GM21576 (cell line): ENCODE measurements around the gene SACM1L.
"Not testable (repeated sequence)": the region's sequence is repeated elsewhere in the genome, so short reads cannot be mapped to it uniquely, and the experiment has no call there.

ENCODE experiments used
- ATAC-seq: cut with Tn5 transposase; IDR thresholded peaks from one replicate; pipeline ENCODE4 v1.9.1; 2021; ENCODE audit warnings: mild to moderate bottlenecking, moderate library complexity; ENCODE audit not compliant: unreplicated experiment

Gene SACM1L

GRCh38 chr3:45739991-45740390 lies 50.8 kb downstream of the SACM1L start:
- ATAC-seq, result no peak

DNA sequence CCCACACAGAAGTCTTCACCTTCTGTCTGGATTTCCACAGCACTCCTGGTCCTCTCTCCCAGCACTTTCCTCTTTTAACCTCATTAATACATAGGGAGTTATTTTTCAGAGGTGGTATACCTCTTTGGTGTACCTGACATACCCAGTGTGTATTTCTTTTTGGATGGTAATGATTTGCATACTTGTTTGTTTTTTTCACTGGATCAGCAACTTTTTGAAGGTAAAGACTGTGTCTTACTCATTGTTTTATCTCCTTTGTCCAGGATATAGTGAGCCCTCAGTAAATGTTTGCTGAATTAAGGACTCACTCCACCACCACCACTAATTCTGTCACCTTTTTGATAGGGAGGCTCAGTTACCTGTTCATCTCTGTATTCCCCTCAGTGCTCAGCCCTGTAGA lies 52.1 kb downstream of the SACM1L start:
- ATAC-seq, result no peak

GRCh38 chr3:45741742-45742460 lies 52.7 kb downstream of the SACM1L start:
- ATAC-seq, result no peak

GRCh38 chr3:45742461-45743089 lies 53.4 kb downstream of the SACM1L start:
- ATAC-seq, result no peak

GRCh38 chr3:45746165-45746776 lies 57.1 kb downstream of the SACM1L start:
- ATAC-seq, result no peak

DNA sequence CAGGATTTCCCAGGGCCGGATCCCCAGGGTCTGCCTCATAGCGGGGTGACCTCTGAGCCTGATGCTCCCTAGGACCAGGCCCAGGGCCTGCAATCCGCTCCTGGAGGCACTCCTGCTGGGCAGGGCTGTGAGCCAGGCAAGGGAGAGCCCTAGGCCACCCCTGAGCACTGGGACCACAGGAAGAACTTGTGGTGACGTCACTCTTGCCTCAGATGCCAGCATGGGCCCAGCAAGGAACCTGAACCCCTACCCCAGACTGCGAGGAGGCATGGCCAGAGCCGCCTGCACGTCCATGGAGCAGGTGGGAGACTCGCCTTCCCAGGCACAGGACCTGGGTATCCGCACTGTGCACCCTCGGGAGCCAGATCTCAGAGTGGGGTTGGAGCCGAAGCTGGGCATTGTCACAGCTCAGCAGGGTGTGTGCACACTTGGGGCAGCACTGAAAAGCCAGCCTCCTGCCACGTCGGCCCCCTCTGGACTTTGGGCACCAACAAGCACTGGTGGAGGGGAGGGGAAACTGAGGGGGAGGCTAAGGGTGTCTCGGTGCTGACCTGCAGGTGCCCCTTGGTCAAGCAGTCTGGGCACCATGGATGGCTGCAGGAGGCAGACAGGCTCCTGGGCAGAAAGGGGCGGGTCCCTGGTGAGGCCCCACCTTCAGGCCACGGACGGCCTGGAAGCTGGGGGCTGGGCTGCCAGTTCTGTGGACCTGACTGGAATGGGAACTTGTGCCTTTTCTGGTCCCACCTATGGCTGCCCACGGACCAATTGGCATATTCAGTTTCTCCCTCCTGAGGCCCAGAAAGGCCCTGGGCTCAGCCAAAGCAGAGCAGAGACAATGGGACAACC lies 57.8 kb downstream of the SACM1L start:
- ATAC-seq, result no peak

- no peak for ATAC-seq
These were observed 58.9 kb downstream of the SACM1L start for GRCh38 chr3:45748068-45748467.

DNA sequence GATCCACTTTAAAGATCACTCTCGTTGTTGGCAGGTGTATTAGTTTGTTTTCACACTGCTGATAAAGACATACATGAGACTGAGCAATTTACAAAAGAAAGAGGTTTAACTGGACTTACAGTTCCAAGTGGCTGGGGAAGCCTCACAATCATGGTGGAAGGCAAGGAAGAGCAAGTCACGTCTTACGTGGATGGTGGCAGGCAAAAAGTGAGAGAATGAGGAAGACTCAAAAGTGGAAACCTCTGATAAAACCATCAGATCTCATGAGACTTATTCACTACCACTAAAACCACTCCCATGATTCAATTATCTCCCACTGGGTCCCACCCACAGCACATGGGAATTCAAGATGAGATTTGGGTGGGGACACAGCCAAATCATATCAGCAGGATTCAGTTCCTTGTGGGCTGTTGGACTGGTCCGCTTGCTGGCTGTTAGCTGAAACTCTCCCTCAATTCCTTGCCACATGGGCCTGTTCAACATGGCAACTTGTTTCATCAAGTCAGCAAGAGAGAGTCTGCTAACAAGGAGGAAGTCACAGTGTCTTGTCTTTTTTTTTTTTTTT lies 59.9 kb downstream of the SACM1L start:
- ATAC-seq, result not testable (repeated sequence)

GRCh38 chr3:45749880-45750279 lies 60.7 kb downstream of the SACM1L start:
- no peak for ATAC-seq

DNA sequence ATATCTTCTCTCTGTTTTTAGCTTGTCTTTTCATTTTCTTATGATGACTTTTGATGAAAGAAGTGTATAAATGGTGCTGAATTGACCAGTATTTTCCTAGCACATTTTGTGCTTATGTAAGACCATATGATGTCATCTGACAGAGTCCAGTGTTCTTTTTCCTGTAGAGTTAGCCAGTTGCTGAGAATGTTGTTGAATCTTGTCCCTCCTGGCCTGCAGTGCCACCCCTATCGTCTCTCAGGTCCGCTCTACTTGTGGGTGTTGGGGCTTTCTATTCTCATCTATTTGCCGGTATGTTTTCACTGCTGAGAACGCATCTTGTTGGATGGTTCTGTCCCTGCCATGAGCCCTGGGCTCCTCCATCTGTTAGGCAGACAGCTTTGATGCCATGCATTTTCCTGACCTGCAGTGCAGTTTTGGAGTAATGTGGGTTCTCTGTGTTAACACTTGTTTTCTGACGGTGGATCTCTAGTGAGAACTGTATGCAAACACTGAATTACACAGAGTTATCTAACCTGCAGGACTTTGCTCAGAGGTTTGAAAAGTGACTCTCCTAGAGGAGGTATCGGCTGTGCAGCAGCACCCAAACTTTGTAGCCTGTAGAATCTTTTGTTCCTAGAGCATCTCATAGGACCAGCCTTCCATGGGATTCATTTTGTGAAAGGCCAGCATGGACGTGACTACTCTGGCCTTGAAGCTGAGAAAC lies 62.5 kb downstream of the SACM1L start:
- ATAC-seq, result no peak

GRCh38 chr3:45753095-45753494 lies 63.9 kb downstream of the SACM1L start:
- no peak for ATAC-seq

DNA sequence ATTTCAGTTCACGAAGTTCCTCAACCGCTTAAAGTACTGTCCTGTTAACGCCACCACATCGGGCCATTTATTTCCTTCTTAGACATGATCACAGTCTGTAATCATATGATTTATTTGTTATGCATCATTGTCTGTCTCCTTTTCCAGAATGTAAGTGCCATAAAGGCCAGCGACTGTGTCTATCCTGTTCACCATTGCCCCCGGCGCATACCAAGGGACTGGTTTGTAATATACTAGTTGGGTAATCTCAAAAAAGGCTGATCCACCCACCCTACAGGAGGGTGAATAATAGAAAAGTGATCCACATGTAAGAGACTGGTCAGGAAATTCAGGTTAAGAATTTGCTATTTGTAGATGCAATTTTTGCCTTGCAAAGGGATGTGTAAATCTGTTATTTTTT lies 65.3 kb downstream of the SACM1L start:
- no peak for ATAC-seq

DNA sequence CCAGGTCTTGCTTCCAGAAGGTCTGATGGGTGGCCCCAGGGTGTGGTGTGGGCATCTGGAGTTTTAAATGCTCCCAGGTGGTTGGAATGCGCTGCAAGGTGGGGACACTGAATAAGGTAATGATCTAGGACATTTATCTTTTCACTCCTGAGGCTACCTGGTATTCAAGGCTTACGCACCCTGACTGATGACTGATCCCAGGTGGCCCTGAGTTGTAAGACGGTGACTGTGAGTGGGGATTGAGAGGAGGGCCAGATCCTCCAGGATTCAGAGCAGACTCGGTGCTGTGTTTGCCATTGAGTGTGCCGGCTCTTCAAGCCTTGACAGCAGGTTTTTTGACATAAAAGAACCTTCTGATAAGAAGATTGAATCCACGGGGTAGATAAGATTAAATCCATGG lies 66.9 kb downstream of the SACM1L start:
- no peak for ATAC-seq

- ATAC-seq, result not testable (repeated sequence)
These were observed 67.9 kb downstream of the SACM1L start for GRCh38 chr3:45757141-45757540.

DNA sequence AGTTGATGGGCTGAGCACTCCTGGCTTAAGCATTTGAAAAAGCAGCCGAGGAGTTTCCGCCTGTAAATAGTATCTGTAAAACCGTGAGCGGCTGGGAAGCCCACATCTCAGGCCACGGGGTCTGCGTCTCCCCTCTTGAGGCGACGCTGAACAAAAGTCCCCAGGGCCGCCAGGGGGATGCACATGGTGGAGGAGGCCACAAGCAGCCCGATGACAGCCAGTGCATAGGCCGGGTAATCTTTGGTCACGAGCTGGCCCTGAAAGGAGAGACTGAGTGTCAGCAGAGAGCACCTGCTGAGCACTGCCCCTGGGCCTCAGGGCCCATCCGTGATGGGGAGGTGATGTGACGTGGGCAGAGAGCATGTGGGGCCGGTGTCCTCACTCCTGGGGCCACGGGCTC lies 69.7 kb downstream of the SACM1L start:
- ATAC-seq, result no peak

DNA sequence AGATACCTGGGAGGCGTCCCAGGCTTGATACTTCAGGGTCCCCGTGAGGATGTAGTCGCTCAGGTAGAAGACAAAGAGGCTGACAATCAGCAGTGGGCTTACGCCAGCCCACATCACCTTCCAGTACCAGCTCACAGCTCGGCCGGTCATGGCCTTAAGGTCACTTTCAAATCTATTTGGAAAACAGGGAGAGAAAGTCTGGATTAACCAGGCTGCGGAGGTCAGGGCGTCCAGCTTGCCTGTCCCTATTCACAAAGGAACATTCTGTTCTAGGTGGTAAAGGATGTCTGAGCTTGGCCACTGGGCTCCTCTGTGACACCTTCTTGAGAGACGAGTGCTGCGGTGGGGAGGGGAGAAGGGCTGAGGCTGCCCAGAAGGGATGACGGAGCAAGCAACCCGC lies 70.7 kb downstream of the SACM1L start:
- no peak for ATAC-seq

- ATAC-seq, result no peak
These were observed 71.9 kb downstream of the SACM1L start for GRCh38 chr3:45760878-45761711.

DNA sequence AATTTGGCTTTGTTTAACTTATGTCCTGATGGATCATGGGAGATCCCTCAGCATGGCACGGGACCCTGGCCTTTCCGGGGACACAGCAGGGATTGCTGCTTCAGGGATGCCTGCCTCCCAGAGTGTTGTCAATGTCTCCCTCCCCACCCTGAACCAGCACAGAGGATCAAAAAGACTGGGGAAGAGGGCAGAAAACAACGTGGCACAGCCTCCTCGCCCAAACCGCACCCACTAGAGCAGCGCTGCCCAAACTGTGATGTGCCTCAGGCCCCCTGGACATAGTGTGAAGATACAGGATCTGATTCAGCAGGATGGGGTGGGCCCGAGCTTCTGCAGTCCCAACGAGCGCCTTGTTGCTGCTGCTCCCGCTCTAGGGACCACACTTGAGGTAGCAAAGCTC lies 72.6 kb downstream of the SACM1L start:
- ATAC-seq, result no peak

- no peak for ATAC-seq
These were observed 73.6 kb downstream of the SACM1L start for GRCh38 chr3:45762647-45763302.
